ENCODE measurements around the gene ZNF236.

The ZNF236 gene

GRCh38 chr18:76859474-76860339 is 37.4 kb downstream of the ZNF236 start:
- no peak overlapping the region for H3K9ac ChIP-seq (ENCODE audit: low read length)

DNA sequence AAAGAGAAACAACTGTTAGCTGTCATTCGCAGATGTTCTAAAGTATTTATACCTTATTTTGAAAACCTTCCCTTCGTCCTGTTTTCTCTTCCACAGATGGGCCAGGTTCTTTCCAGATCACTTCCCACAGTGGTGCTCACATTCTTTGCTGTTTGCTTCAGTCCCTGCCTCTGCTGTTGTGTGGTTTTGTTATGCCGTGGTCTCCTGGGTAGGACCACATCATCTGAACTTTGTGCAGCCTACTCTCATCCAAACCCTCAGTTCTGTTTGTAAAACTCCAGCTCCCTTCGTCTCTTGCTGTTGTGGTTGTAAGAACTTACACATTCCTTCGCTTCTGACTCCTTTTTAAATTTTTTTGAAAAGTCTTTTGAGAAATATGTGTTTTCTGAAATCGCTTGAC is 38.1 kb downstream of the ZNF236 start:
- Histone ChIP-seq H3K9me3 (ENCODE audit: insufficient read depth, low read length) (no peaks in the 10 kb centered on the region), H2AFZ (ENCODE audit: low read depth, low read length) (no peak overlapping the region), H3K4me2 (ENCODE audit: low read length) (no peak overlapping the region), H4K20me1 (ENCODE audit: insufficient read depth, low read length) (0 out of 2 replicates have a peak, but pooled peaks cover 3% of the 10 kb centered on the region), H3K36me3 (replicated peaks; ENCODE audit: low read depth, low read length) (peaks cover 24% of the 10 kb centered on the region), H3K9ac (ENCODE audit: low read length) (no peak overlapping the region), H3K27ac (ENCODE audit: low read length) (no peak overlapping the region), H3K79me2 (ENCODE audit: low read length) (no peaks in the 10 kb centered on the region), H3K27me3 (ENCODE audit: low read depth, low read length) (no peaks in the 10 kb centered on the region), H3K4me3 (ENCODE audit: low read length) (no peak overlapping the region), H3K4me1 (ENCODE audit: low read length) (no peaks in the 10 kb centered on the region)
- no peak for TF ChIP-seq EZH2phosphoT487 (IDR thresholded peaks at IDR 0.05; ENCODE audit: low read depth)
- TF ChIP-seq, protein P1, sequence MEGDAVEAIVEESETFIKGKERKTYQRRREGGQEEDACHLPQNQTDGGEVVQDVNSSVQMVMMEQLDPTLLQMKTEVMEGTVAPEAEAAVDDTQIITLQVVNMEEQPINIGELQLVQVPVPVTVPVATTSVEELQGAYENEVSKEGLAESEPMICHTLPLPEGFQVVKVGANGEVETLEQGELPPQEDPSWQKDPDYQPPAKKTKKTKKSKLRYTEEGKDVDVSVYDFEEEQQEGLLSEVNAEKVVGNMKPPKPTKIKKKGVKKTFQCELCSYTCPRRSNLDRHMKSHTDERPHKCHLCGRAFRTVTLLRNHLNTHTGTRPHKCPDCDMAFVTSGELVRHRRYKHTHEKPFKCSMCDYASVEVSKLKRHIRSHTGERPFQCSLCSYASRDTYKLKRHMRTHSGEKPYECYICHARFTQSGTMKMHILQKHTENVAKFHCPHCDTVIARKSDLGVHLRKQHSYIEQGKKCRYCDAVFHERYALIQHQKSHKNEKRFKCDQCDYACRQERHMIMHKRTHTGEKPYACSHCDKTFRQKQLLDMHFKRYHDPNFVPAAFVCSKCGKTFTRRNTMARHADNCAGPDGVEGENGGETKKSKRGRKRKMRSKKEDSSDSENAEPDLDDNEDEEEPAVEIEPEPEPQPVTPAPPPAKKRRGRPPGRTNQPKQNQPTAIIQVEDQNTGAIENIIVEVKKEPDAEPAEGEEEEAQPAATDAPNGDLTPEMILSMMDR (IDR thresholded peaks at IDR 0.05; ENCODE audit: low read depth, low read length), result no peak

More at GRCh38 chr18:76859474-76860339, 37.4 kb downstream of the ZNF236 start:
- Histone ChIP-seq H3K4me3 (ENCODE audit: low read length) (no peak overlapping the region), H4K20me1 (ENCODE audit: insufficient read depth, low read length) (0 out of 2 replicates have a peak, but pooled peaks cover 3% of the 10 kb centered on the region), H3K9me3 (ENCODE audit: insufficient read depth, low read length) (no peaks in the 10 kb centered on the region), H3K36me3 (replicated peaks; ENCODE audit: low read depth, low read length) (peaks cover 23% of the 10 kb centered on the region), H3K79me2 (ENCODE audit: low read length) (no peaks in the 10 kb centered on the region), H3K27me3 (ENCODE audit: low read depth, low read length) (no peaks in the 10 kb centered on the region), H3K4me2 (ENCODE audit: low read length) (no peak overlapping the region), H3K27ac (ENCODE audit: low read length) (no peak overlapping the region), H2AFZ (ENCODE audit: low read depth, low read length) (no peak overlapping the region), H3K4me1 (ENCODE audit: low read length) (no peaks in the 10 kb centered on the region)
- no peak for TF ChIP-seq EZH2phosphoT487 (IDR thresholded peaks at IDR 0.05; ENCODE audit: low read depth)
- TF ChIP-seq, protein P1 (IDR thresholded peaks at IDR 0.05; ENCODE audit: low read depth, low read length), result no peak

- Histone ChIP-seq H3K27ac (ENCODE audit: low read length) (no peak overlapping the region), H2AFZ (ENCODE audit: low read depth, low read length) (no peak overlapping the region), H3K4me3 (ENCODE audit: low read length) (no peak overlapping the region), H3K27me3 (ENCODE audit: low read depth, low read length) (no peaks in the 10 kb centered on the region), H3K4me1 (ENCODE audit: low read length) (no peaks in the 10 kb centered on the region), H3K36me3 (replicated peaks; ENCODE audit: low read depth, low read length) (peaks cover 26% of the 10 kb centered on the region), H3K9ac (ENCODE audit: low read length) (no peak overlapping the region), H4K20me1 (ENCODE audit: insufficient read depth, low read length) (no peaks in the 10 kb centered on the region), H3K9me3 (ENCODE audit: insufficient read depth, low read length) (no peaks in the 10 kb centered on the region), H3K4me2 (ENCODE audit: low read length) (no peak overlapping the region), H3K79me2 (ENCODE audit: low read length) (no peaks in the 10 kb centered on the region)
- TF ChIP-seq EZH2phosphoT487 (IDR thresholded peaks at IDR 0.05; ENCODE audit: low read depth), result no peak
- TF ChIP-seq, protein P1 (IDR thresholded peaks at IDR 0.05; ENCODE audit: low read depth, low read length), result no peak
These were observed 44.3 kb downstream of the ZNF236 start for GRCh38 chr18:76866666-76867065.

DNA sequence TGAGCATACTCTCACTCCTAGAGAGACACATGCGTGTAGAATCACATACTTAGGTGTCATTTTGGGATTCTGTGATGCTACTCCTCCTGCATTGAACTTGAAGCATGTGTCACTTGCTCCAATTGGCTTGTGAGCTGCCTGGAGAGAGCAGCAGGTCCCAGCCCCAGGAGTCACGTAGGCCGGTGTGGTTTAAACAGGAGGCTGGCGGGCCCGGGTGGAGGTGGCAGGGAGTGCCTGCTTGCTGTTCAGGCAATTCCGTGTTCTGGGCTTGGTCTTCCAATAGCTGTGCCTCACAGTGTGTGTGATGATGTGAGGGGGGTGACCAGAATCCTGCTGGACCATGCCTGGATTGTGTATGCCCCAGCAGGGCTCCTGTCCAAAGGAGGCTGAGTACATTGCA is 51.0 kb downstream of the ZNF236 start:
- Histone ChIP-seq H3K4me3 (ENCODE audit: low read length) (no peak overlapping the region), H3K79me2 (ENCODE audit: low read length) (no peaks in the 10 kb centered on the region), H2AFZ (ENCODE audit: low read depth, low read length) (no peak overlapping the region), H4K20me1 (ENCODE audit: insufficient read depth, low read length) (no peaks in the 10 kb centered on the region), H3K27me3 (ENCODE audit: low read depth, low read length) (no peaks in the 10 kb centered on the region), H3K9ac (ENCODE audit: low read length) (no peak overlapping the region), H3K27ac (ENCODE audit: low read length) (no peak overlapping the region), H3K36me3 (replicated peaks; ENCODE audit: low read depth, low read length) (peaks cover 26% of the 10 kb centered on the region), H3K4me2 (ENCODE audit: low read length) (no peak overlapping the region), H3K9me3 (ENCODE audit: insufficient read depth, low read length) (no peaks in the 10 kb centered on the region), H3K4me1 (ENCODE audit: low read length) (no peaks in the 10 kb centered on the region)
- TF ChIP-seq, protein P1 (IDR thresholded peaks at IDR 0.05; ENCODE audit: low read depth, low read length), result no peak
- no peak for TF ChIP-seq EZH2phosphoT487 (IDR thresholded peaks at IDR 0.05; ENCODE audit: low read depth)
